ENCODE data around the gene GFPT1. TPM values are rescaled to one million over a fixed set of nuclear protein-coding genes. Genes with fewer than 3 reads are reported as not detected.
"Not testable (repeated sequence)": the region's sequence is repeated elsewhere in the genome, so short reads cannot be mapped to it uniquely, and the experiment has no call there.

The GFPT1 gene
- 25.6 and 39.0 TPM in 2 replicates for total RNA-seq (2014; rRNA removed; shearing (Covaris generic))

- Histone ChIP-seq H3K27me3 (ENCODE audit: control insufficient read depth, insufficient read depth, low read length) (no peaks in the 10 kb centered on the region), H3K4me3 (ENCODE audit: insufficient read depth, low read depth, low read length) (peak within 1 kb of the TSS; percentile 74), H3K36me3 (replicated peaks; ENCODE audit: control insufficient read depth, insufficient read depth, low read length) (no peaks in the 10 kb centered on the region)
- peak; percentile 96 for DNase-seq
Measured at GRCh38 chr2:69386789-69387734, at the start of gene GFPT1. GFPT1 (minus strand) TSS chr2:69387227; CDS start chr2:69387071, 156 bp downstream.

- Histone ChIP-seq H3K27me3 (ENCODE audit: control insufficient read depth, insufficient read depth, low read length) (no peaks in the 10 kb centered on the region), H3K4me3 (ENCODE audit: insufficient read depth, low read depth, low read length) (peak overlapping the region; percentile 93), H3K36me3 (replicated peaks; ENCODE audit: control insufficient read depth, insufficient read depth, low read length) (no peaks in the 10 kb centered on the region)
- DNase-seq: no peak
Measured at GRCh38 chr2:69436596-69436937, 49.5 kb upstream of the GFPT1 start.

GRCh38 chr2:69434753-69435152, 47.7 kb upstream of the GFPT1 start:
- no peak for DNase-seq
- peaks cover 3% of the 10 kb centered on the region for H3K36me3 ChIP-seq (replicated peaks; ENCODE audit: control insufficient read depth, insufficient read depth, low read length)
- no peaks in the 10 kb centered on the region for H3K27me3 ChIP-seq (ENCODE audit: control insufficient read depth, insufficient read depth, low read length)
- H3K4me3 ChIP-seq (ENCODE audit: insufficient read depth, low read depth, low read length): no peak overlapping the region

GRCh38 chr2:69429491-69430183, 42.6 kb upstream of the GFPT1 start:
- Histone ChIP-seq H3K36me3 (replicated peaks; ENCODE audit: control insufficient read depth, insufficient read depth, low read length) (peaks cover 3% of the 10 kb centered on the region), H3K4me3 (ENCODE audit: insufficient read depth, low read depth, low read length) (no peak overlapping the region), H3K27me3 (ENCODE audit: control insufficient read depth, insufficient read depth, low read length) (no peaks in the 10 kb centered on the region)
- DNase-seq: no peak

GRCh38 chr2:69428981-69429380, 42.0 kb upstream of the GFPT1 start:
- H3K27me3 ChIP-seq (ENCODE audit: control insufficient read depth, insufficient read depth, low read length): no peaks in the 10 kb centered on the region
- no peak for DNase-seq
- H3K36me3 ChIP-seq (replicated peaks; ENCODE audit: control insufficient read depth, insufficient read depth, low read length): peaks cover 3% of the 10 kb centered on the region
- no peak overlapping the region for H3K4me3 ChIP-seq (ENCODE audit: insufficient read depth, low read depth, low read length)

GRCh38 chr2:69424419-69424818, 37.4 kb upstream of the GFPT1 start:
- no peaks in the 10 kb centered on the region; the same call in none of the 2 replicates for H3K36me3 ChIP-seq (replicated peaks; ENCODE audit: control insufficient read depth, insufficient read depth, low read length)
- H3K27me3 ChIP-seq (ENCODE audit: control insufficient read depth, insufficient read depth, low read length): no peaks in the 10 kb centered on the region
- H3K4me3 ChIP-seq (ENCODE audit: insufficient read depth, low read depth, low read length): no peak overlapping the region
- DNase-seq: no peak

- Histone ChIP-seq H3K36me3 (replicated peaks; ENCODE audit: control insufficient read depth, insufficient read depth, low read length) (peaks cover 1% of the 10 kb centered on the region), H3K27me3 (ENCODE audit: control insufficient read depth, insufficient read depth, low read length) (no peaks in the 10 kb centered on the region), H3K4me3 (ENCODE audit: insufficient read depth, low read depth, low read length) (no peak overlapping the region)
- no peak for DNase-seq
Measured at GRCh38 chr2:69422198-69422597, 35.2 kb upstream of the GFPT1 start.

GRCh38 chr2:69419111-69419510, 32.1 kb upstream of the GFPT1 start:
- H3K36me3 ChIP-seq (replicated peaks; ENCODE audit: control insufficient read depth, insufficient read depth, low read length); H3K4me3 ChIP-seq (ENCODE audit: insufficient read depth, low read depth, low read length); DNase-seq: not testable (repeated sequence)

GRCh38 chr2:69416147-69416546, 29.1 kb upstream of the GFPT1 start:
- Histone ChIP-seq H3K27me3 (ENCODE audit: control insufficient read depth, insufficient read depth, low read length) (no peaks in the 10 kb centered on the region), H3K36me3 (replicated peaks; ENCODE audit: control insufficient read depth, insufficient read depth, low read length) (peaks cover 1% of the 10 kb centered on the region; the same call in 1 of the 2 replicates), H3K4me3 (ENCODE audit: insufficient read depth, low read depth, low read length) (no peak overlapping the region)
- DNase-seq: no peak

More at GRCh38 chr2:69419111-69419510, 32.1 kb upstream of the GFPT1 start:
- H3K27me3 ChIP-seq (ENCODE audit: control insufficient read depth, insufficient read depth, low read length): not testable (repeated sequence)

GRCh38 chr2:69411120-69411519, 24.1 kb upstream of the GFPT1 start:
- no peak overlapping the region for H3K4me3 ChIP-seq (ENCODE audit: insufficient read depth, low read depth, low read length)
- H3K27me3 ChIP-seq (ENCODE audit: control insufficient read depth, insufficient read depth, low read length): no peaks in the 10 kb centered on the region
- peaks cover 2% of the 10 kb centered on the region for H3K36me3 ChIP-seq (replicated peaks; ENCODE audit: control insufficient read depth, insufficient read depth, low read length)
- DNase-seq: no peak

GRCh38 chr2:69405306-69405705, 18.3 kb upstream of the GFPT1 start:
- H3K36me3 ChIP-seq (replicated peaks; ENCODE audit: control insufficient read depth, insufficient read depth, low read length): peaks cover 2% of the 10 kb centered on the region
- no peak overlapping the region for H3K4me3 ChIP-seq (ENCODE audit: insufficient read depth, low read depth, low read length)
- DNase-seq: no peak

GRCh38 chr2:69400121-69400520, 13.1 kb upstream of the GFPT1 start:
- DNase-seq: no peak
- Histone ChIP-seq H3K36me3 (replicated peaks; ENCODE audit: control insufficient read depth, insufficient read depth, low read length) (no peaks in the 10 kb centered on the region), H3K27me3 (ENCODE audit: control insufficient read depth, insufficient read depth, low read length) (no peaks in the 10 kb centered on the region), H3K4me3 (ENCODE audit: insufficient read depth, low read depth, low read length) (no peak overlapping the region)

More at GRCh38 chr2:69405306-69405705, 18.3 kb upstream of the GFPT1 start:
- no peaks in the 10 kb centered on the region for H3K27me3 ChIP-seq (ENCODE audit: control insufficient read depth, insufficient read depth, low read length)

GRCh38 chr2:69397234-69397633, 10.2 kb upstream of the GFPT1 start:
- Histone ChIP-seq H3K27me3 (ENCODE audit: control insufficient read depth, insufficient read depth, low read length) (no peaks in the 10 kb centered on the region), H3K36me3 (replicated peaks; ENCODE audit: control insufficient read depth, insufficient read depth, low read length) (no peaks in the 10 kb centered on the region), H3K4me3 (ENCODE audit: insufficient read depth, low read depth, low read length) (no peak overlapping the region)

GRCh38 chr2:69395866-69396265, 8.8 kb upstream of the GFPT1 start:
- no peaks in the 10 kb centered on the region for H3K27me3 ChIP-seq (ENCODE audit: control insufficient read depth, insufficient read depth, low read length)
- H3K36me3 ChIP-seq (replicated peaks; ENCODE audit: control insufficient read depth, insufficient read depth, low read length): no peaks in the 10 kb centered on the region
- DNase-seq: no peak
- H3K4me3 ChIP-seq (ENCODE audit: insufficient read depth, low read depth, low read length): no peak overlapping the region

More at GRCh38 chr2:69397234-69397633, 10.2 kb upstream of the GFPT1 start:
- no peak for DNase-seq

GRCh38 chr2:69393963-69394362, 6.9 kb upstream of the GFPT1 start:
- no peak for DNase-seq
- Histone ChIP-seq H3K4me3 (ENCODE audit: insufficient read depth, low read depth, low read length) (no peak overlapping the region), H3K27me3 (ENCODE audit: control insufficient read depth, insufficient read depth, low read length) (no peaks in the 10 kb centered on the region), H3K36me3 (replicated peaks; ENCODE audit: control insufficient read depth, insufficient read depth, low read length) (no peaks in the 10 kb centered on the region)
